Central memory CD4-positive, alpha-beta T cell (primary cell): ENCODE data around the gene ZNF77.
"Not testable (repeated sequence)": the region's sequence is repeated elsewhere in the genome, so short reads cannot be mapped to it uniquely, and the experiment has no call there.

ENCODE experiments used
- DNase-seq: peaks from one replicate; pipeline ENCODE4 v3.0.0; 2022
- total RNA-seq, 3 experiments: gene quantifications; one replicate each; lab custom pipeline; 2026; lab: John Stamatoyannopoulos, UW

Gene ZNF77
- 3.9 to 8.7 (median 5.9) reads per million in 3 experiments for total RNA-seq

DNA sequence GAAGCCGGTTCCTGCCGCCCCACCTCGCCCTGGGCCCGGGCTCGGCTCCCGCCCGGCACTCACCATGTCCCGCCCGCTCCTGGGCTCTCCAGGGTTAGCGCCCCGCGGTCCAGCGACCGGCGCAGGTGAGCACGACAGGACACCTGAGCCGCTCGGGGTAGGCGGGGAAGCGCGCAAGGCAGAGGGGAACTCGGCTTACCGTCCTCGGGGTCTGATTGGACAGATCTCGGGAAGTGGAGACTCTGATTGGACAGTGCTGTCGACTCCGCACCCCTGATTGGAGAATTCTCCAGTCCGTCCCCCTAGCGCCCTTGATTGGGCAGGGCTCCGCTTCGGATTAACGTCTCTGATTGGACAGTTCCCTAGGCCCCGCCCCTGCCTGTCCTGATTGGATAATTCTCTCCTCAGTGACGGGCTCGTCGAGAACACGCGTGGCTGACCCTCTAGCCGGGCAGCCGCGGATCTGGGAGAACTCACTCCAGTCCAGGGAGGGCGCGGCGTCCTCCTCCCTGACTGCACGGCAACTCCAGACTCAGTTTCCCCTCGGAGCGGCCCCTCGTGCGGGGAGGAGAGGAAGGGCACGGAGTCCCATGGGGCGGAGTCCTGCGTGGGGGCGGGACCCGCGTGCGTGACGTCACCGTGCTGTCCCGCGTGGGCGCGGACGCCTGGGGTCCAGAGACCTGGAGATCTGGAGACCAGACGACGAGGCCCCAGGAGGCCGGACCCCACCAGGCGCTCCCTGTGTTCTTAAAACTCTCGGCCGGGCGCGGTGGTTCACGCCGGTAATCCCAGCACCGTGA, at the start of gene ZNF77:
ZNF77 (minus strand) TSS at position 197 of the 800 bp plus-strand sequence; CDS start at position 66, 131 bp downstream.
- peak; percentile 98 for DNase-seq

DNA sequence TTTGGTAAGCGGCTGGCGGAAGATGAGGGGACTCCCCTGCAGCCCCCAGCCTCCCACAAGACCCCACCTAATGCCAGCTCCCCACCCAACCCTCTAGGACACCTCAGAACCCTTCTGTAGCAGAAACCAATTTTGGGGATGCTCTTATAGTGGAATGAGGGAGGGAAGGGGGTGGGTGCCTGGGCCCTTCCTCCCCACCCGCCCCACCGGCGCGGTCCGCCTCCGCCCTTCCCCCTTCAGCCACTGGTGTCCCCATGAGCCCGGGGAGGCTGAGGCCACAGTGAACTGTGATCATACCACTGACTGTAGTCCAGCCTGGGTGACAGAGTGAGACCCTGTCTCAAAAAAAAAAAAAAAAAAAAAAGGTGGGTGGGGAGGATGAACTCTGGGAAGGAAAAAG, 48.8 kb upstream of the ZNF77 start:
- DNase-seq, result no peak

DNA sequence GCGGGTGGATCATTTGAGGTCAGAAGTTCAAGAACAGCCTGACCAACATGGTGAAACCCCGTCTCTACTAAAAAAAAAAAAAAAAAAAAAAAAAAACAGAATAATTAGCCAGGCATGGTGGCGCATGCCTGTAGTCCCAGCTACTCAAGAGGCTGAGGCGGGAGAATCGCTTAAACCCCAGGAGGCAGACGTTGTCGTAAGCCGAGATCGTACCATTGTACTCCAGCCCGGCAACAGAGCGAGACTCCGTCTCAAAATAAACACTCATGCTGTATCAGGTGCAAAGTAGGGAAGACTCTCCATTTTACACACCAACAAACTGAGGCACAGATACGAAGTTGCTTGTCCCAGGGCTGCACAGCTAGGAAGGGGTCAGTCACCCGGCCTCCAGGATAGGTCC, 48.2 kb upstream of the ZNF77 start:
- no peak for DNase-seq

DNA sequence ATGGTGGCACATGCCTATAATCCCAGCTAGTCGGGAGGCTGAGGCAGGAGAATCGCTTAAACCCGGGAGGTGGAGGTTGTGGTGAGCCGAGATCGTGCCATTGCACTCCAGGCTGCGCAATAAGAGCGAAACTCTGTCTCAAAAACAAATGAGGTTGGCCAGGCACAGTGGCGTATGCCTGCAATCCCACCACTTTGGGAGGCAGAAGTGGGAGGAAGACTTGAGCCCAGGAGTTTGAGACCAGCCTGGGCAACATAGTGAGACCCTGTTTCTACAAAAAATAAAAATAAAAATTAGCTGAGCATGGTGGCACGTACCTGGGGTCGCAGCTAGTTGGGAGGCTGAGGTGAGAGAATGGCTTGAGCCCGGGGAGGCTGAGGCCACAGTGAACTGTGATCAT, 47.6 kb upstream of the ZNF77 start:
- not testable (repeated sequence) for DNase-seq

DNA sequence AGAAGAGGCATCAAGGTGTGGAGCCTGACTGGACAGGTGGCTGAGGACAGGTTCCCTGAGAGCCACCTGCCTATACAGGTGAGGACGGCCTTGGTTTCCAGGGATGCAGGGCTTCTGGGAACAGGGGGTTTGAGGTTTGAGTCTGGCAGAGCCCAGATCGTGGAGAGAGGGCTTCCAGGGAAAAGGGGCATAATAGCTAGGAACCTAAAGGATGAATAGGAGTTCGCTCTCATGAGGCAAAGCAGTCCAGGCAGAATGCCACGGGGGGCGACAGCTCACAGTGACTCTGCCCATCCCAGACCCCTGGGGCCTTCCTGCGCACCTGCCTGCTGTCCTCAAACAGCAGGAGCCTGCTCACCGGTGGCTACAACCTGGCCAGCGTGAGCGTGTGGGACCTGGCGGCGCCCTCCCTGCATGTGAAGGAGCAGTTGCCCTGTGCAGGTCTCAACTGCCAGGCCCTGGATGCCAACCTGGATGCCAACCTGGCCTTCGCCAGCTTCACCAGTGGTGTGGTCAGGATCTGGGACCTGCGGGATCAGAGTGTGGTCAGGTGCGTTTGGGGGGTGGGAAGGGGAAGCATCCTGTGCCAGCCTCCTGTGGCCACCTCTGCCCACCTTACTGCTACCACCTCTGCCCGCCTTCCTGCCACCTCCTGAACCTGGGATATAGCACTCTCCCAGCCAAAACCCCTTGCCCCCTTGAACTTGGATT, 44.6 kb upstream of the ZNF77 start:
- no peak for DNase-seq

DNA sequence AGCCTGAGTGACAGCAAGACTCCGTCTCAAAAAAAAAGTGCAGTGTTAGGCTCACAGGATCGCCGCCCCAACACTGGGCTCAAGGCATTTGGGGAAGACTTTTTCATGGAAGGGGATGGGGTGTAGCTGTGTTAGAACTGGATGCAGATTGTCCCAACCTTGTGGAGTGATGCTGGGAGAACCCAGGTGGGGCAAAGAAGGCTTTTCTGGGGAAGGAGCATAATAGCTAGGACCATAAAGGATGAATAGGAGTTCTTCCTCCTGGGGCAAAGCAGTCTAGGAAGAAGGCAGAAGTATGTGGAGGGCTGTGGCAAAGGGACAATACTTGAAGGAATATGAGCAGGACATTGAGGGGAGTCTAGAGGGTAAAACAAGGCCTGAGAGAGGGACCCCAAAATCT, 43.8 kb upstream of the ZNF77 start:
- no peak for DNase-seq

DNA sequence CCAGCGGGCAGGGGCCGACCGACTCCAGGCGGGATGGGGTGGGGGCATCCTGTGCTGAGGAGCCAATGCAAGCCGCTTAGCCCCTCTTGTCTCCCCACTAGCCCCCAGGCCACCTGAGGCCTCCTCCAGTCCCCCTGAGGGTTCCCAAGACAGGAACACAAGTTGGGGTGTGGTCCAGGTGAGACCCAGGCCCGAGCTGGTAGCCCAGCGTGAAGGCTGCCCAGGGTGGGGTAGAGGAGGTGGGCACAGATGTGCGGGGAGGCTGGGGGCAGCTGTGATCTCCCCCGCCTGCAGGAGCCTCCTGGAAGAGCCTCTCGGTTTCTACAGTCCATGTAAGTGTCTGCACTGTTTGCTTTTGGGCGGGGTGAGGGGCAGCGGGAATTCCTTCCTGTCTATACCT, 43.0 kb upstream of the ZNF77 start:
- no peak for DNase-seq

DNA sequence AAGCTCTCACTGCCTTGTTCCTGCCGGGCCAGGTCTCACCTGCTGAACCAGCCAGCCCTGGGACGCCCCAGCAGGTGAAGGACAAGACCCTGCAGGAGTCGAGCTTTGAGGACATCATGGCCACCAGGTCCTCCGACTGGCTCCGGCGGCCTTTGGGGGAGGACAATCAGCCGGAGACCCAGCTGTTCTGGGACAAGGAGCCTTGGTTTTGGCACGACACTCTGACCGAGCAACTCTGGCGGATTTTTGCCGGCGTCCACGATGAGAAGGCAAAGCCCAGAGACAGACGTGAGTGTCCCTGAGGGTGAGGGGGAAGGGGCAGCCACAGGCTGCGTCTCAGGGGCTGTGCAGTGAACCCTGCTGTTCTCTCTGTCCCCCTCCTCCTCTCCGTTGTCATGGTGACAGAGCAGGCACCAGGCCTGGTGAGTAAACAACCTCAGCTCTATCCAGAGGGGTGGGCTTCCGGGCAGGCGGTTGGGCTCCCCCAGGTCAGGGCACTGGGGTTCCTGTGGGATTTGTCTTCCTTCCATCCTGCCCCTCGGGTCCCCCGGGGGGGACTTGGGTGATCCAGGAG, 42.3 kb upstream of the ZNF77 start:
- no peak for DNase-seq

DNA sequence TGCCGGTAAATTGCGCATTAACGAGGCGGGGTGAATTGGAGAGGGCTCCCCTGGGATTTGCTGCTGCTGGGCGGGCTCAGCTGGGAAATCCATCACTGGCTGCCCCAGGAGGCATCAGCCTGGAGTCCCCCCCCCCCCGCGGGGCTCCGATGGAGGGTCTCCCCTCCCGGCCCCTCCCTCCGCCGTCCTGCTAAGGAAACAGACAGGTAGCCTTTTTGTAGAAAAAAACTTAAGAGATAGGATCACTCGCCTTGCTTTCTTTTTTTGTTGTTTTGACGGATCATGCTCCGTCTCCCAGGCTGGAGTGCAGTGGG, 39.4 kb upstream of the ZNF77 start:
- DNase-seq, result no peak

DNA sequence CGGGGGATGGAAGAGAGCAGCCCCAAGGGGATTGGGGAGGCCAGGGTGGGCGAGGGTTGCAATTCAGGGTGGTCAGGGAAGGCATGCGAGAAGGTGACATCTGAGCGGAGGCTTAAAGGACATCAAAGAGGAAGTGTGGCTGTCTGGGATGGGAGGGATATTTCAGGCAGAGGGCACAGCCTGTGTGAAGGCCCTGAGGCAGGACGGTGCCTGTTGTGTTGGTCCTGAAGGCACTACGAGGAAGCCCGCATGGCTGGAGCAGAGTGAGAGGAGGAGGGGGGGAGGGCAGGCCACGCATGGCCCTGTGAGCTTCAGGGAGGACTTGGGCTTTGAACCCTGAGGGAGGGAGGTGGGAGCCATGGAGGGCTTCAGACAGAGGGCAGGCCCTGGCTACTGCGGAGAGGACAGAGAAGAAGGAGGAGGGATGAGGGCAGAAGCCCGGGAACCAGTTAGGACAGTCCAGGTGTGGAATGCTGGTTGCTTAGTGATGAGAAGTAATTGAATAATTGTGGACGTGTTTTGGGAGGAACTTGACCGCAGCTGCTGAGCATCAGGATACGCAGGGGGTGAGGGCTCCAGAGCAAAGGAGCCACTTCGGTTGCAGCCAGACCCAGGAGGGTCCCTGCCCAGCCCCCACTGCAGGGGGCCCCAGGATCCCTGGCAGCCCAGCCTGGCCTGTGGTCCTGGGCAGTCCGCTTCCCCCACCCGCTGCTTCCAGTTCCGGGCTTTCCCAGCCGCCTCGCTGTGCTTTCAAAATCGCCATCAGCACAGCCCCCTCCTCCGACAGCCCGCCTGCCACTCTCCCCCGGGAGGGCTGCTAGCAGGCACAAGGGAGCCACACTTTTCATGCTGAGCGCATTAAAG, 38.8 kb upstream of the ZNF77 start:
- no peak for DNase-seq

DNA sequence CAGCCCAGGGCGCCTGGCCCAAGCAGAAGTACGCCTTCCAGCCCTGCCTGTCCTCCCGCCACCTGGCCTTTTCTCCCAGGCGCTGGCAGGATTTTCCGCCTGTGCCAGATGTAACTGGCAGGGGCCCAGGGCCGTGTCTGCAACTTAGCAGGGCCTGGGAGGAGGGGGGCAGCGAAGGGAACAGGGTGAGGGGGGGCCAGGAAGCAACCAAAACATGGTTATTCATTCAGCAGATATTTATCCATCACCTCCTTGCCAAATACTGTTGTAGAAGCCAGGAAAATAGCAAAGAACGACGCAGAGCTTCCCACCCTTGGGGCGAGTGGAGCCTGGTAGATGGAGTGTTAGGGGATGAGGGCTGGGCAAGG, 38.2 kb upstream of the ZNF77 start:
- DNase-seq, result no peak

DNA sequence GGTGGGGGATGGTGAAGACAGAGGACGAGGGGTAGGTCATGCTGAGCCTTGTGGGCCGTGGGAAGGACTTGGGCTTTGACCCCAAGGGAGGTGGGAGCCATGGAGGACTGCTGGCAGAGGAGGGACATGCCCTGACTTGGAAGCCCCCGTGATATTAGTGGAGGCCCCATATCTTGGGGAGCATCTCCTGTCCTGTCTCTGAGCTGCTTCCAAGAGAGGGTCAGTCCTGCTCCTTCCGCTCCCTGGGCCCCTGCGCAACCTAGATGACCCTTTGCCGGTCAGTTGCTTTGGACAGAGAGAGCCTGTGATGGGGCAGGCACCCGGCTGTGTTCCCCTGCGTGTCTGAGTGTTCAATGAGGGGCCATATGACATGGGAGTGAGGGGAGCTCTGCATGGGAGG, 37.8 kb upstream of the ZNF77 start:
- DNase-seq, result no peak

DNA sequence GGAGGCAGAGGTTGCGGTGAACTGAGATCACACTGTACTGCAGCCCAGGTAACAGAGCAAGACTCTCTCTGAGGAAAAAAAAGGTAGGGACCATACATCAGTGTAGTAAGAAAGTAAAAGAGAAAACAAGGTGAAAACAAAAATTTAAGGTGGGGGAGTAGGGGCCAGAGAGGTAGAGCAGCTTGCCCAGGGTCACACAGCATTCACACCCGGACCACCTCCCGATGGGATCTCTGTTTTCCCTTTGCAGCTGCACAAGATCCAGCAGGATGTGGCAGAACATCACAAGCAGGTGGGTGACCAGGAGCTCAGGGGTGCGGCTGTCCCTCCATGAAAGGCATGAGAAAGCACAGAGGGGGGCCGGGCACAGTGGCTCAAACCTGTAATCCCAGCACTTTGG, 37.1 kb upstream of the ZNF77 start:
- DNase-seq, result no peak

DNA sequence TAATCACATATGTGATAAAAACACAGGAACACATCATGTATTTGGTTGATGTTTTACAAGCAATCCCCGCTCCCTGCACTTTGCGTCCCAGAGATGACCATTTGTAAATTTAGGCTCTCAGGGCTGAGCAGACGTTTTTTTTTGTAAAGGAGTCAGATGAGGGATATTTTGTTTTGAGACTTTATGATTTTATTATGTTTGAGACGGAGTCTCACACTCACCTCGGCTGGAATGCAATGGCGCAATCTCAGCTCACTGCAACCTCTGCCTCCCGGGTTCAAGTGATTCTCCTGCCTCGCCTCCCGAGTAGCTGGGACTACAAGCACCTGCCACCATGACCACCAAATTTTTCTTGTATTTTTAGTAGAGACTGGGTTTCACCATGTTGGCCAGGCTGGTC, 34.0 kb upstream of the ZNF77 start:
- DNase-seq, result no peak

DNA sequence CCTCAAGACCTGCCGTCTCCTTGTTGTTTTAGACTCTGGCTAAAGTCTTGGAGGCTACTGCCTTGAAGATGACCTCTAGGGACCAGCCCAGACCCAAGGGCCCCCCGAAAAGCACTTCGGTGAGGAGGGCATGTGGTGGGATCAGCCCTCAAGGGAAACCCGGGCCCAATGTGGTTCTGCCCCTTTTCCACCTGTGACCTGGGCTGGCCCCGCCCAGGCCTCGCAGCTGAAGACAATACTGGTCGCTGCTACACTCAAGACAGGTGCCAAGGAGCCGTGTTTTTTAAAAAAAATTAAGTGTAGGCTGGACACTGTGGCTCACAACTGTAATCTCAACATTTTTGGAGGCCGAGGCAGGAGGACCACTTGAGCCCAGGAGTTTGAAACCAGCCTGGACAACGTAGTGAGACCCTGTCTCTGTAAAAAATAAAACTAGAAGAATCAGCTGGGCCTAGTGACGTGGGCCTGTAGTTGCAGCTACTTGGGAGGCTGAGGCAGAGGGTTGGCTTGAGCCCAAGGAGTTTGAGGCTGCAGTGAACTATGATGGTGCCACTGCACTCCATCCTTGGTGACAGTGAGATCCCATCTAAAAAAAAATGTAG, 33.5 kb upstream of the ZNF77 start:
- no peak for DNase-seq

DNA sequence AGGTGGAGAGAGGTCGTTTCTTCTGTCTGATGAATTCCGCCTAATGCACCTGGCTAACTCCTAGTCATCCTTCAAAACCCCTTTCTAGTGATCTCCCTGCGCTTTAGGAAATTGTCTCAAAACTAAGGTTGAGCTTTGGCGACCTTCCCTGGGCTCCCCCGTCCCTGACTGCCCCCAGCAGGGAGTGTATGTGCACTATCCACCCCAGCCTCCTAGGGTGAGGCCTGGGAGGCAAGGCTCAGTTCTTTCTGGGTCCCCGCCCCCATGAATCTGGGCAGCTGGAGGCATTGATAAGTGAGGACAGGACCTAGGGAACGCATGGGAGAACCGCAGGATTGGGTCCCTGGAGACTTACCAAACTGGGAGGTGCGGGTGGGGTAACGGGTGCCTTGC, 33.0 kb upstream of the ZNF77 start:
- peak; percentile 4 for DNase-seq

DNA sequence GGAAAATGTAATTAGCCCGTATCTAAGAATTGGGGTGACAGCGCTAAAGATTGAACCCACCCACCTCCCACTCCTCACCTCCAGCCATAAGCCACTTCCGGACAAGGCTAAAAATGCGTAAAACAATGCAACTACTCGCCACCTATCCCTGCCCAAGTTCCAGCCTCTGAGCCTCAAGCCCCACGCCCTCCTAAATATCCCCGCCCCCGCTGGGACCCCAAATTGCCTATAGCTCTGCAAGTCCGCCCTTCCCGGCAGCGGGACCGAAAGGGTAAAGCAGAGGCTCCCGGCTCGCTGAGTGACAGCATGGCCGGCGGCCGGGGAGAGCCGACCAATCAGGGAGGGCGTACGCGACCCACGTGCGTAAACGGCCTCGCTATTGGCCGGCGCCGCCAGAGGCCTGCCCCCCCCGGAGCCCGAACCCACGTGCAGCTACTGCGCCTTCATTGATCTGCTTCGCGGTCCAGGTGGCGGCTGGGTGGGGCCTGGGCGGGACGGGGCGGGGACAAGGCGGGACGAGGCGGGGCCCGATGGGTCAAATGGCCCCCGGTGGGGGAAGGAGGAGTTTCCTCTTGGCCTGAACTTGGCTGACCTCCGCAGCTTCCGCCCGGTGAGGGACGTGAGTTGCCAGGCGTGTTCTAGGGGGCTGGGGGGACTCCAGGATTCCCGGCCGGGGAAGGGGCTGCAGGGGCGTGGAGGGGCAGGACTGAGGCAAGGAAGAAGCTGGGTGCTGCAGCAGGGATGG, 32.4 kb upstream of the ZNF77 start, which contains the start of gene TLE6:
TLE6 (plus strand) TSS at position 564 of the 745 bp plus-strand sequence. CDS start 670 bp downstream, outside the sequence.
- DNase-seq, result peak; percentile 92

DNA sequence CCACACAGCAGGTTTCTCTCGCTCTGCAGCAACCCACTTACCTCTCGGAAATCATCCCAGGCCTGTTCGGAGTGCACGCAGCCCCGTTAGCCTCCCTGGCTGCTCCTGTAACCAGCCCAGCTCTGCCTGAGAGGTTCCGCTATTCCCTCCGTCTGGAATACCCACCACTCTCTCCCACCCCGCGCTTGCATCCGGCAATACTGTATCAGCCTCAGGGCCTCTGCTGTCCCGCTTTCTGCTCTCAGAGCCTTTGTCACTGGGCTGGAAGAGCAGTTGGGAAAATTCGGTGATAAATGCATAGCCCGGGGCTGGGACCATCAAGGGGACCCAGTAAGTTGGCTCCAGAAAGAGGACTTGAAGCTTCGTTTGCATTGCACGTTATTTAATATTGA, 31.8 kb upstream of the ZNF77 start:
- no peak for DNase-seq

DNA sequence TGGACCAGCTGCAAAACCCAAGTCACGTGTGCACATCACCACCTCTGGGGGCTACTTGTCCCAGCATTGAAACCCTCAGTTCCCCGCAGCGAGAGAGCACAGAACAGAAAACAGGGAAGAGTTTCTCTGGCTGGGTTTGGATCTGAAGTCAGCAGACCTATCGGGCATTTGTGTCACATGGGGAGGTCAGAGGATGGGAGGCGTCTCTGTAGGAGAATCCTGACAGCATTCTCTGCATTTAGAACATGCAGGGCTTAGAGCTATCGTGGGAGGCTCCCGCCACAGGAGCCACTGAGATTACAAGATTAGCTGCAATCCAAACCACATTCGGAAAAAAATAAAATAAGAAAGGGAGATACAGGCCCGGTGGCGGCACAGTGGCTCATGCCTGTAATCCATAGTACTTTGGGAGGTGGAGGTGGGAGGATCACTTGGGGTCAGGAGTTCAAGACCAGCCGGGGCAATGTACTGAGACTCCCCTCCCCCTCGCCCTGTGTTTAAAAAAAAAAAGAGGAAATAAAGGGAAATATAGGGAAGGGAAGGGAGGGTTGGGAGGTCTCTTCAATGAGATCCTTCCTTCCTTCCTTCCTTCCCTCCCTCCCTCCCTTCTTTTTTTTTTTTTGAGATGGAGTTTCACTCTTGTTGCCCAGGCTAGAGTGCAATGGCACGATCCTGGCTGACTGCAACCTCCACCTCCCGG, 29.7 kb upstream of the ZNF77 start:
- no peak for DNase-seq

DNA sequence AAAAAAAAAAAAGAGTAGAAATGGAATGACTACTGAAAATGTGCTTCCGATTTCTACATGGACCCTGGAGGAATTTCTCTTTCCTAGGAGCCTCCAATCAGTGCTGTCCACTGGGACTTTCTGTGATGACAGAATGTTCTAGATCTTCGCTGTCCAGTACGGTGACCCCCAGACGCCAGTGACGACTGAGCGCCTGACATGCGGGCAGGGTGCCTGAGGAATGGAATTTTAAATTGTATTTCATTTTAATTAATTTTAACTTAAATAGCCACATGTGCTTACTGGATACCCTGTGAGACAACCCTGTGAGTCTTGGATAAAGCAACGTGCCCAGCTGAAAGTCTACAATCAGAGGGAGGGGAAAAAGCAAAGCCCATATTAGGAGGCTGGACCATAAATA, 28.5 kb upstream of the ZNF77 start:
- DNase-seq, result no peak

DNA sequence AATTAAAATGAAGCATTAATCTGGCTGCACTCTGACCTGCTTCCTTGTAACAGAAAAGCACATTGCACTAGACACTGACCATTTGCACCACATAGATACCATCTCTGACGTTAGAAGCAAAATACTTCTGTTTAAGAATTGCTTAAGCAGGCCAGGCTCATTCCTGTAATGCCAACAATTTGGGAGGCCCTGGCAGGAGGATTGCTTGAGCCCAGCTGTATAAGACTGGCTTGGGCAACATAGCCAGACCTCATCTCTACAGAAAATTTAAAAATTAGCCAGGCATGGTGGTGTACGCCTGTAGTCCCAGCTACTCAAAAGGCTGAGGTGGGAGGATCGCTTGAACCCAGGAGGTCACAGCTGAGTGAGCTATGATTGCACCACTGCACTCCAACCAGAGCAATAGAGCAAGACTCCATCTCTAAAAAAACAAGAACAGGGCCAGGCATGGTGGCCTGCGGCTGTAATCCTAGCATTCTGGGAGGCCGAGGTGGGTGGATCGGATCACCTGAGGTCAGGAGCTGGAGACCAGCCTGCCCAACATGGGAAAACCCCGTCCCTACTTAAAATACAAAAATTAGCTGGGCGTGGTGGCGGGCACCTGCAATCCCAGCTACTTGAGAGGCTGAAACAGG, 25.5 kb upstream of the ZNF77 start:
- no peak for DNase-seq
